ENCODE data around the gene CNTN5.

The CNTN5 gene

DNA sequence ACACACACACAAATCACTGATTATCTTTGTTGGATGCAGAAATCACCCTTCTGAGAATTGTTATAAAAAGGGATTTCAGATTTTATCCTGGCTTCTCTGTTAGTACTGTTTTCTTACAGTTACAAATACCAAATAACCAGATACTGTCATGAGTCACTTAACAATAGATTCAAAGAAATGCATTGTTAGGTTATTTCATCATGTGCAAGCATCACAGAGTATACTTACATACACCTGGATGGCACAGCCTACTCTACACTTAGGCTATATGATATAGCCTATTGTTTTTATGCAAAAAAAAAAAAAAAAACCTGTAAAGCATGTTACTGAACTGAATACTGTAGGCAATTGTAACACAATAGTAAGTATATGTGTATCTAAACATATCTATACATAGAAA is 1347.1 kb downstream of the CNTN5 start:
- DNase-seq = no peak

DNA sequence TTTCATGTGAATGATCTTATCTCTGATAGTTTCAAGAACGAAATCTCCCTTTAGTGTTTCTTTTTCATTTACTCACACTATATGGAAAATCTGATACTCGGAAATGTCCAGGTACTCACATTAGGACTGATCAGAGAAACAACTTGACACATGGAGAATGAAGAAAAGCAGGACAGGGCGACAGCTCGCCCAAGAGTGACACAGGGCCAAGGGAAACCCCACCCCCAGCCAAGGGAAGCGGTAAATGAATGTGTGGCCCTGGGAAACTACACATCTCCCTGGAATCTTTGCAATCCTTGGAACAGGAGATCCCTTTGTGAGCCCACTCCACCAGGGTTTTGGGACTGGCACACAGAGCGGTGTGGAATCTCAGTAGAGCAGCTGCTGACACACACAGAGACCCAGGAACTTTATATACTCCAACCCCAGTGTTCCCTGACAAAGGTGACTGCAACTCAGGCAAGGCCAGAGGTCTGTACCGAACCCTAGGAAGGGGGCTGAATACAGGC is 1362.7 kb downstream of the CNTN5 start:
- DNase-seq = no peak

- no peak for DNase-seq
These were observed 1375.5 kb downstream of the CNTN5 start for GRCh38 chr11:100396266-100396665.

GRCh38 chr11:100397401-100397800 is 1376.7 kb downstream of the CNTN5 start:
- DNase-seq = no peak

DNA sequence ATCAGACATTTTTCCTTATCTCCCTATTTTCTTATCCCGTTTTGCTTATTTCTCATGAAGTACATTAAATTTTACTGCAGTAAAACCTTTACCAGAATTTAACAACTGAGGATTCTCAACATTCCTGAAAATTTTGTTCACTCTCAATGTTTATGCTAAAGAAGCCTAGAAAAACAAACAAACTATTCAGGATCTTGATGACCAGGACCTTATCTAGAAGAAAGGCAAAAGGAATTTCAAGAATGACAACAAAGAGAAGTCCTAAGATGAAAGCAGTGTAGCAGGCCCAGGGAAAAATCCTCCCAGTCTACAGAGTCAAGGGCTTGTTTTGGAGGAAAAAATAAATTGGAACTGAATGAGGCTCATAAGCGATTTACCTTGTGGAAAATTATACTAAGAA is 1383.1 kb downstream of the CNTN5 start:
- no peak for DNase-seq

DNA sequence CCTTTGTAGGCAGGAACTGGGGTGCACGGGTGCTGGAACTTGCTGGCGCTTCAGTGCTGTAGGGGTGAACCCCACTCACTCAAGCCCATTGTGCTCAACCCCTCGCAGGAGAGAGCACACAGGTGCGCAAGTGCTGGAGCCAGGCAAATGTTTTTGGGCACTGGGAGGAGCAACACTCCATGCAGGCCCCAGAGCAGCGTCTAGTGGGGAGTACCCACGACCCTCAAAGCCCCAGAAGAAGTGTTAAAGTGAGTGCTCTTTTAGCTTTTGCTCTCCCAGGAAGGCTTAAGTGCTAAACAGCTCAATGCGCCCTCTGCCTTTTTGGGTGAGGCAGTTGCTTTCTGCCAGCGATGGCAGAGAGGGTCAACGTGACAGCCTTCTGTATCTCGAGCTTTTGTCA is 1384.2 kb downstream of the CNTN5 start:
- no peak for DNase-seq

All from NCI-H1092 treated with DMSO at 0.1 percent for 48 hours (cell line).